ENCODE results near the gene MKX. TPM values are rescaled to one million over a fixed set of nuclear protein-coding genes. Genes with fewer than 3 reads are reported as not detected.

MKX gene
- 10 to 100 TPM; 19.2 to 35.5 (median 23.7) TPM for total RNA-seq

- WGBS, result 0% methylated on average over 23 of the region's 69 CpGs
These were observed at the start of gene MKX for GRCh38 chr10:27745732-27746396. Gene MKX (minus strand): TSS chr10:27745819. CDS start chr10:27743415, 2,404 bp downstream.

GRCh38 chr10:27794157-27794556 lies 48.5 kb upstream of the MKX start:
- no peaks in the 10 kb centered on the region for H3K27me3 ChIP-seq
- no peaks in the 10 kb centered on the region for H3K4me1 ChIP-seq
- H3K27ac ChIP-seq (replicated peaks in 1 of 4), result no peak overlapping the region
- TF ChIP-seq CTCF (IDR thresholded peaks at IDR 0.05) (peak; percentile 42 to 60 (median 45)), EP300 (IDR thresholded peaks at IDR 0.05) (no peak), POLR2A (IDR thresholded peaks at IDR 0.05; ENCODE audit: low read depth) (no peak), POLR2AphosphoS5 (IDR thresholded peaks at IDR 0.05) (no peak)
- H3K4me3 ChIP-seq, result no peak overlapping the region
- intact Hi-C loops (cut with DNase I), result loop anchor here (2.0 to 5.0 kb wide), 2 partner anchors 49 to 232 kb away; partner anchors contain the start of gene MKX
- 35% methylated on average over 1 of the region's 1 CpG for WGBS
- H3K9me3 ChIP-seq, result no peaks in the 10 kb centered on the region
- no peaks in the 10 kb centered on the region for H3K36me3 ChIP-seq
- DNase-seq (ENCODE audit: extremely low spot score), result no peak

More at GRCh38 chr10:27745732-27746396, at the start of gene MKX:
- no peaks in the 10 kb centered on the region for H3K9me3 ChIP-seq
- no peak for TF ChIP-seq EP300 (IDR thresholded peaks at IDR 0.05)
- no peak for TF ChIP-seq POLR2AphosphoS5 (IDR thresholded peaks at IDR 0.05)
- TF ChIP-seq POLR2A (IDR thresholded peaks at IDR 0.05; ENCODE audit: low read depth), result no peak
- TF ChIP-seq CTCF (IDR thresholded peaks at IDR 0.05), result no peak
- H3K36me3 ChIP-seq, result peaks cover 0 to 6% (median 0%) of the 10 kb centered on the region in 4 donors
- H3K4me1 ChIP-seq, result peaks cover 39 to 62% (median 58%) of the 10 kb centered on the region in 4 donors
- peak within 1 kb of the TSS; percentile 91 to 99 (median 94) for H3K27ac ChIP-seq (replicated peaks in 1 of 4)
- peaks cover 3 to 67% (median 10%) of the 10 kb centered on the region in 4 donors for H3K27me3 ChIP-seq
- intact Hi-C loops (cut with DNase I), result loop anchor here (2.0 to 10.0 kb wide), 4 partner anchors 49 to 649 kb away; no protein-coding TSS in a partner anchor
- H3K4me3 ChIP-seq, result peak within 1 kb of the TSS; percentile 62 to 90 (median 71)
- DNase-seq (ENCODE audit: extremely low spot score), result no peak

GRCh38 chr10:27792216-27792615 lies 46.6 kb upstream of the MKX start:
- Histone ChIP-seq H3K27ac (replicated peaks in 1 of 4) (no peak overlapping the region), H3K27me3 (no peaks in the 10 kb centered on the region), H3K36me3 (no peaks in the 10 kb centered on the region), H3K4me3 (no peak overlapping the region), H3K4me1 (no peaks in the 10 kb centered on the region), H3K9me3 (no peaks in the 10 kb centered on the region)
- TF ChIP-seq POLR2A (IDR thresholded peaks at IDR 0.05; ENCODE audit: low read depth) (no peak), CTCF (IDR thresholded peaks at IDR 0.05) (no peak), EP300 (IDR thresholded peaks at IDR 0.05) (no peak), POLR2AphosphoS5 (IDR thresholded peaks at IDR 0.05) (no peak)
- WGBS, result 81% methylated on average over 2 of the region's 2 CpGs
- intact Hi-C loops (cut with DNase I), result loop anchor here (5.0 kb wide), 1 partner anchor 230 kb away; no protein-coding TSS in a partner anchor
- DNase-seq (ENCODE audit: extremely low spot score), result no peak

- 90% methylated on average over 2 of the region's 2 CpGs for WGBS
These were observed 38.7 kb upstream of the MKX start for GRCh38 chr10:27784272-27784671.

More at GRCh38 chr10:27784272-27784671, 38.7 kb upstream of the MKX start:
- TF ChIP-seq POLR2AphosphoS5 (IDR thresholded peaks at IDR 0.05) (no peak), CTCF (IDR thresholded peaks at IDR 0.05) (no peak), EP300 (IDR thresholded peaks at IDR 0.05) (no peak), POLR2A (IDR thresholded peaks at IDR 0.05; ENCODE audit: low read depth) (no peak)
- no peak overlapping the region for H3K27ac ChIP-seq (replicated peaks in 1 of 4)
- intact Hi-C loops (cut with DNase I), result no loop called here
- DNase-seq (ENCODE audit: extremely low spot score), result no peak
- no peaks in the 10 kb centered on the region for H3K4me1 ChIP-seq
- peaks cover 0 to 6% (median 2%) of the 10 kb centered on the region in 4 donors for H3K9me3 ChIP-seq
- H3K4me3 ChIP-seq, result no peak overlapping the region
- H3K27me3 ChIP-seq, result no peaks in the 10 kb centered on the region
- no peaks in the 10 kb centered on the region for H3K36me3 ChIP-seq

Data from esophagus muscularis mucosa (tissue), 4 donors.